Suprapubic skin (tissue), 4 donors: ENCODE data around the gene SRMS.

Source experiments
- CTCF ChIP-seq, 2 donors: fragments of 200-600 bp in 1 of 2; fragments of 450-650 bp in 1 of 2; sonication (generic) in 1 of 2; IDR thresholded peaks; one replicate each; pipeline ENCODE4 v1.5.1; 2016 to 2019; ENCODE audit warnings: antibody characterized with exemption in 2 of 2, mild to moderate bottlenecking in 1 of 2, moderate library complexity in 1 of 2
- EP300 ChIP-seq: sonication (generic); formaldehyde crosslinking; IDR thresholded peaks from one replicate; pipeline ENCODE4 v1.6.1; 2017; ENCODE audit warnings: antibody characterized with exemption
- POLR2A ChIP-seq, 2 donors: fragments of 450-650 bp; IDR thresholded peaks; one replicate each; pipeline ENCODE4 v1.6.1; 2017; ENCODE audit warnings: antibody characterized with exemption in 2 of 2, mild to moderate bottlenecking in 2 of 2, moderate library complexity in 2 of 2
- POLR2AphosphoS5 ChIP-seq, 3 donors: sonication (generic); formaldehyde crosslinking; IDR thresholded peaks; one replicate each; pipeline ENCODE4 v1.6.1; 2017; ENCODE audit warnings: antibody characterized with exemption in 3 of 3

GRCh38 chr20:63519668-63520503 lies 27.7 kb downstream of the SRMS start:
- TF ChIP-seq CTCF (IDR thresholded peaks at IDR 0.05) (peak in 1 of 2 donors; percentile 25), POLR2A (IDR thresholded peaks at IDR 0.05) (no peak), POLR2AphosphoS5 (IDR thresholded peaks at IDR 0.05) (no peak), EP300 (no peak)
